ENCODE measurements around the gene EVA1C. TPM values are rescaled to one million over a fixed set of nuclear protein-coding genes. Genes with fewer than 3 reads are reported as not detected.

Gene EVA1C
- polyA plus RNA-seq, 1 donor from 2014 or later, result 2.1 TPM

GRCh38 chr21:32533611-32534010 is 121.1 kb downstream of the EVA1C start:
- Histone ChIP-seq H3K27ac (ENCODE audit: low read length) (no peak overlapping the region), H3K4me3 (ENCODE audit: low read length) (no peak overlapping the region), H3K4me2 (ENCODE audit: low read length) (no peak overlapping the region), H3F3A (ENCODE audit: insufficient read depth, low read length, poor library complexity, severe bottlenecking) (no peaks in the 10 kb centered on the region), H3K9ac (ENCODE audit: low read length) (no peak overlapping the region), H3K79me2 (replicated peaks; ENCODE audit: insufficient read depth, low read length) (no peaks in the 10 kb centered on the region), H3K36me3 (ENCODE audit: insufficient read depth, low read length) (no peaks in the 10 kb centered on the region), H4K20me1 (ENCODE audit: insufficient read depth) (no peaks in the 10 kb centered on the region), H3K9me3 (ENCODE audit: low read length) (no peaks in the 10 kb centered on the region), H3K9me2 (ENCODE audit: insufficient read depth, low read length) (no peaks in the 10 kb centered on the region), H2AFZ (ENCODE audit: low read depth, low read length) (no peak overlapping the region), H3K27me3 (ENCODE audit: insufficient read depth, low read depth, low read length) (no peaks in the 10 kb centered on the region)
- TF ChIP-seq RAD21 (conservative IDR thresholded peaks at IDR 0.05) (no peak), TAF1 (IDR thresholded peaks at IDR 0.05; ENCODE audit: low read depth) (no peak), EZH2 (IDR thresholded peaks at IDR 0.05; ENCODE audit: borderline replicate concordance, insufficient read depth, low read length, poor library complexity, severe bottlenecking) (no peak), SMC3 (conservative IDR thresholded peaks at IDR 0.05; ENCODE audit: poor library complexity) (no peak), REST (IDR thresholded peaks at IDR 0.05; ENCODE audit: borderline replicate concordance) (no peak), POLR2AphosphoS5 (IDR thresholded peaks at IDR 0.05) (no peak), EP300 (conservative IDR thresholded peaks at IDR 0.05; ENCODE audit: poor library complexity, severe bottlenecking) (no peak), MXI1 (conservative IDR thresholded peaks at IDR 0.05; ENCODE audit: poor library complexity, severe bottlenecking) (no peak)

DNA sequence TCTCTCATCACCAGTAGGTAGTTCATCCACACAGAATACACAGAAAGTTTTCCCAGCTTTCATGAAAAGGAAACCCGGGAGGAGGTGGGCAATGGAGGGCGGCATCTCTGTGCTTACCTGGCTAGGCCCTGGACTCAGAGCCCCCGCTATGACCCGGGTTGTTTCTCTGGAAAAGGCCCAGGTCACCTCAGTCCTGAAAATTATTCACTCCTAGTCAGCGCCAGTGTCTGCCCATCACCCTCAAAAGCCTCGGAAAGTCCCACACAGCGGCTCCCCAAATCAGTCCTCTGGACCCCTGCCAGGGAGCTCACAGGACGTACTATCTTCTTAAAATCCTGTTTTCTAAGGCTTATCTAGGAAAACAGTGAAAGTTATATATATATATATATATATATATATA is 121.6 kb downstream of the EVA1C start:
- H2AFZ ChIP-seq (ENCODE audit: low read depth, low read length), result no peak overlapping the region
- H3K4me3 ChIP-seq (ENCODE audit: low read length), result no peak overlapping the region
- H3K9ac ChIP-seq (ENCODE audit: low read length), result no peak overlapping the region
- no peaks in the 10 kb centered on the region for H3K9me3 ChIP-seq (ENCODE audit: low read length)
- no peaks in the 10 kb centered on the region for H3K79me2 ChIP-seq (replicated peaks; ENCODE audit: insufficient read depth, low read length)
- no peak overlapping the region for H3K27ac ChIP-seq (ENCODE audit: low read length)
- H3K36me3 ChIP-seq (ENCODE audit: insufficient read depth, low read length), result no peaks in the 10 kb centered on the region
- no peaks in the 10 kb centered on the region for H3K27me3 ChIP-seq (ENCODE audit: insufficient read depth, low read depth, low read length)
- no peaks in the 10 kb centered on the region for H3F3A ChIP-seq (ENCODE audit: insufficient read depth, low read length, poor library complexity, severe bottlenecking)
- H4K20me1 ChIP-seq (ENCODE audit: insufficient read depth), result no peaks in the 10 kb centered on the region
- no peak overlapping the region for H3K4me2 ChIP-seq (ENCODE audit: low read length)
- no peaks in the 10 kb centered on the region for H3K9me2 ChIP-seq (ENCODE audit: insufficient read depth, low read length)
- TF ChIP-seq POLR2AphosphoS5 (IDR thresholded peaks at IDR 0.05) (no peak), TAF1 (IDR thresholded peaks at IDR 0.05; ENCODE audit: low read depth) (no peak), EP300 (conservative IDR thresholded peaks at IDR 0.05; ENCODE audit: poor library complexity, severe bottlenecking) (no peak), CTCF (IDR thresholded peaks at IDR 0.05; ENCODE audit: poor library complexity, severe bottlenecking) (no peak), MXI1 (conservative IDR thresholded peaks at IDR 0.05; ENCODE audit: poor library complexity, severe bottlenecking) (no peak), SMC3 (conservative IDR thresholded peaks at IDR 0.05; ENCODE audit: poor library complexity) (no peak), RAD21 (conservative IDR thresholded peaks at IDR 0.05) (no peak), REST (IDR thresholded peaks at IDR 0.05; ENCODE audit: borderline replicate concordance) (no peak)
